Measurements from ENCODE around the gene MED17.

DNA sequence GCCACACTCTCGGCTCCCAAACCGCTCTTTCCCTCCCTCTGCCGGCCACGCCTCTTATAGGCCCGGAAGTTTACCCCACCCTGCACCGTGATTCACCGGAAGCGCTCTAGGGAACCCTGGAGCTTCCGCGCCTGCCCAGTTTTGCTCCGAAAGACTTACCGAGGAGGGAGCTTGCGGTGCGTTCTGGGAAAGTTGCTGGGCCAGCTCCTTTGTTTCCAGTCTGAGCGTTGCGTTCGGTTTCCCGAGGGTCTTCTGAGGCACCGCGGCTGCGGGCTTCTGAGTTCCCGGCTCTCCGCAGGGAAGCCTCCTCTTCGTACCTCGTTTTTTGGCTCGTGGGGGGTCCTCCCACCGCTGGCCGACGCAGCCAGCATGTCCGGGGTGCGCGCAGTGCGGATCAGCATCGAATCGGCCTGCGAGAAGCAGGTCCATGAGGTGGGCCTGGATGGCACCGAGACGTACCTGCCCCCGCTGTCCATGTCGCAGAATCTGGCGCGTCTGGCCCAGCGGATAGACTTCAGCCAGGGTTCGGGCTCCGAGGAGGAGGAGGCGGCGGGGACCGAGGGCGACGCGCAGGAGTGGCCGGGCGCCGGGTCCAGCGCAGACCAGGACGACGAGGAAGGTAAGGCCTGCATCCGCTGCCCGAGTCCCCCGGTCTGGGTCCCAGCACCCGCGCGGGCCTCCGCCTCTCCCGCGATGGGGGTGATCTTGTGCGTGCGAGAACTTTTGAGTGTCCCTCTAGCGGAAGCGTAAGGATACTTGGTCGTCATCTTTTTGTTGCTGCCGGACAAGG, at the start of gene MED17:
- peak; percentile 79 for TF ChIP-seq POLR2A (IDR thresholded peaks at IDR 0.05)
- TF ChIP-seq, protein P1, sequence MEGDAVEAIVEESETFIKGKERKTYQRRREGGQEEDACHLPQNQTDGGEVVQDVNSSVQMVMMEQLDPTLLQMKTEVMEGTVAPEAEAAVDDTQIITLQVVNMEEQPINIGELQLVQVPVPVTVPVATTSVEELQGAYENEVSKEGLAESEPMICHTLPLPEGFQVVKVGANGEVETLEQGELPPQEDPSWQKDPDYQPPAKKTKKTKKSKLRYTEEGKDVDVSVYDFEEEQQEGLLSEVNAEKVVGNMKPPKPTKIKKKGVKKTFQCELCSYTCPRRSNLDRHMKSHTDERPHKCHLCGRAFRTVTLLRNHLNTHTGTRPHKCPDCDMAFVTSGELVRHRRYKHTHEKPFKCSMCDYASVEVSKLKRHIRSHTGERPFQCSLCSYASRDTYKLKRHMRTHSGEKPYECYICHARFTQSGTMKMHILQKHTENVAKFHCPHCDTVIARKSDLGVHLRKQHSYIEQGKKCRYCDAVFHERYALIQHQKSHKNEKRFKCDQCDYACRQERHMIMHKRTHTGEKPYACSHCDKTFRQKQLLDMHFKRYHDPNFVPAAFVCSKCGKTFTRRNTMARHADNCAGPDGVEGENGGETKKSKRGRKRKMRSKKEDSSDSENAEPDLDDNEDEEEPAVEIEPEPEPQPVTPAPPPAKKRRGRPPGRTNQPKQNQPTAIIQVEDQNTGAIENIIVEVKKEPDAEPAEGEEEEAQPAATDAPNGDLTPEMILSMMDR (IDR thresholded peaks at IDR 0.05) = peak; percentile 39 to 50 (median 43)

Data from right lobe of liver (tissue), 4 donors.